ENCODE results near the gene ZDHHC3.

ZDHHC3 gene

GRCh38 chr3:44893097-44893496 lies 82.9 kb downstream of the ZDHHC3 start:
- no peak for DNase-seq (ENCODE audit: low spot score)

DNA sequence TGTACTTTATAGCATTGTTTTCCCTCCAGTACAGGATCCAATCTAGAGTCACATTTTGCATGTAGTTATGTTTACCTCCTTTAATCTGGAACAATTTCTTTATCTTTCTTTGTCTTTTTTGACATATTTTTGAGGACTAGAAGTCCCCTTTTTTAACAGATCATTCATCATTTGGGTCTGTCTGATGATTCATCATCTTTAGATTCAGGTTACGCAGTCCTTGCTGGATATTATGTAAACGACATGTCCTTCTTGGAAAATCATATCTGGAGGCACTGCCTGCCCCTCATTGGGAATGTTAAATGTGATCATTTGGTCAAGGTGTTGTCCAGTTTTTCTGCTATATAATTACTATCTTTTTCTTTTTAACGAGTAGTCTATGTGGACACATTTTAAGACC lies 83.3 kb downstream of the ZDHHC3 start:
- no peak for DNase-seq (ENCODE audit: low spot score)

DNA sequence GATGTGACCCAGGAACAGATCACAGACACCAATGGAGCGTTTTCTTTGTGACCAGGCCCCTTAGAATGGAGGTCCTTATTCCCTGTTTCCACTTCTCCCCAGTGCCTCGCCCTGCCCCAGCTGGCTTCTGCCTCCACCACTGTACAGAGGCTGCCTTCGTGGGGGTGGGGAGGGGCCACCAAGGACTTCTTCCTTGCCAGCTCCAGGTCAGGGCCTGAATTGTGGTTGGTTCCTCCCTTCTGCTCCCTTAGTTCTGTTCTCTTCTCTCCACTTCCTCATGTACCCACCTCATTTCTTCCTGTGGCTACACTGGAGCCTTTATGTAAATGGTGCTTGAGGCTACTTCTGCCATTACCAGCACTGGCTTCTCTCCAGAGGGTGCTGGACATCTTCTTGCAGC lies 85.1 kb downstream of the ZDHHC3 start:
- DNase-seq (ENCODE audit: low spot score): no peak

DNA sequence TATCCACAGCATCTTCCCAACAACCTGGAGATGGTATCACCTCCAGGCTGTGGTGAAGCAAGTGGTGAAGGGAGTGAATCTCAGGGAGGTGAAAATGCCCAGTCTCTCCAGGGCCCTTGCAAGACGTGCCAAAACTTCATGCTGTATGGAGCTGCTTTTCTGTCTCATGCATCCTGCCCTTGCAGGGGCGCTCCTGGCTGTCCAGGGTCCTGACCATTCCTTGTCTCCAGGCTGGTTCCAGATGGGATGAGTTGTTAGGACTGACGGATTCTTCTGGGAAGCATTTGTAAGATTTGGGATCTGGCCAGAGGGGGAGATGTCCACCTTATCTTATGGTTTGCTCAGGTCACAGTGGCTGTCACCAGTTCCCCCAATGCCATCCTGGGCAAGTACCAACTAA lies 85.7 kb downstream of the ZDHHC3 start:
- no peak for DNase-seq (ENCODE audit: low spot score)

DNA sequence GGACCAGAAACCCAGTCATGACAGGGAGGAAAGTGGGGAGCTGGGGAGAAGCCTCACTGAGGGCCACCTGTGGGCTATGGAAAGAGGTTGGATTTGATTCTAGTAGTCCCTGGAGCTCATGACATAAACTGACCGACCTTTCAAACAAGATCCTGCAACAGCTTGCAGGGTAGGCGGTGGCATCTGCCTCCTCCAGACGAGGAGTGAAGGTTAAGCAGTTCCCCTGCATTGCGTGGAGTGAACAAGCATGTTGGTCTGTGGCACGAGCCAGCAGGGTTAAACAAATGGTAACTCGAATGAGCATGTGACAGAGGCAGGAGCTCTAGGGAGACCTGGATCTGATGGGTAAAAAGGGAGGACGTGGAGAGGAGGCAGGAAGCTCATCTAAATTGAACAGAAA lies 88.9 kb downstream of the ZDHHC3 start:
- DNase-seq (ENCODE audit: low spot score): no peak

- no peak for DNase-seq (ENCODE audit: low spot score)
These were observed 89.4 kb downstream of the ZDHHC3 start for GRCh38 chr3:44886561-44886960.

DNA sequence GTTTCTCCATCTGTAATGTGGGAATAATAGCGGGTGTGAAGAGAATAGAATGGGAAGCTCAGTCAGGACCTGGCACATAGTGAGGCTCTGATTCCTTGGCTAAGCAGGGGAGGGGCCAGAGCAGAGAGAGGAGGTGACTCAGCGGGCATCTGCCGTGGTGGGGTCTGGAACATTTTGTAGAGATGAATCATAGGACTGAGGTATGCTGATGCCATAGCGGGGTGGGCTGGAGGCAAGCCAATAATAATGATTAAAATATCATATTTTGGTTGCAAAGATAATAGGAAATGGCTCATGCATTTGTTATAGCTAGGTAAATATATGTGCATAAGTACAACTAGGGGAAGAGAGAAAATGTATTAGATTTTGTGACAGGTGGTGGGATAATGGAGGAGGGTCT lies 90.4 kb downstream of the ZDHHC3 start:
- peak; percentile 92 for DNase-seq (ENCODE audit: low spot score)

DNA sequence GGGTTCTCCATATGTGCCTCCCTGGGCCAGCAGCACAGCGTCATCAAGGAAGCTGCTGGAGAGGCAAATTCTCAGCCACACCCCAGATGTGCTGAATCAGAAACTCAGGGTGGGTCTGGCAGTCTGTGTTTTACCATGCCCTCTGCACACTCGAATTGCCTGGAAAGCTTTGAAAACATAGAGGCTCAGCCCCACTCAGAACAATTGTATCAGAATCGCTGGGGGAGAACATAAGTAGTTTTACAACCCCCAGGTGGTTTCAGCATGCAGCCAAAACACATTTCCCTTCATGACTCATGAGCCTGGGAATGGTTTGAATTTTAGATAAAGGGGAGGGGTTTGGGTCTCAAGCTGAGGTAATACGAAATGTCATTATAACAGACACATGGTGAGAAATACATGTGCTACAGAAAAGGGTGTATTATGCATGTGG lies 92.0 kb downstream of the ZDHHC3 start:
- DNase-seq (ENCODE audit: low spot score): peak; percentile 40

DNA sequence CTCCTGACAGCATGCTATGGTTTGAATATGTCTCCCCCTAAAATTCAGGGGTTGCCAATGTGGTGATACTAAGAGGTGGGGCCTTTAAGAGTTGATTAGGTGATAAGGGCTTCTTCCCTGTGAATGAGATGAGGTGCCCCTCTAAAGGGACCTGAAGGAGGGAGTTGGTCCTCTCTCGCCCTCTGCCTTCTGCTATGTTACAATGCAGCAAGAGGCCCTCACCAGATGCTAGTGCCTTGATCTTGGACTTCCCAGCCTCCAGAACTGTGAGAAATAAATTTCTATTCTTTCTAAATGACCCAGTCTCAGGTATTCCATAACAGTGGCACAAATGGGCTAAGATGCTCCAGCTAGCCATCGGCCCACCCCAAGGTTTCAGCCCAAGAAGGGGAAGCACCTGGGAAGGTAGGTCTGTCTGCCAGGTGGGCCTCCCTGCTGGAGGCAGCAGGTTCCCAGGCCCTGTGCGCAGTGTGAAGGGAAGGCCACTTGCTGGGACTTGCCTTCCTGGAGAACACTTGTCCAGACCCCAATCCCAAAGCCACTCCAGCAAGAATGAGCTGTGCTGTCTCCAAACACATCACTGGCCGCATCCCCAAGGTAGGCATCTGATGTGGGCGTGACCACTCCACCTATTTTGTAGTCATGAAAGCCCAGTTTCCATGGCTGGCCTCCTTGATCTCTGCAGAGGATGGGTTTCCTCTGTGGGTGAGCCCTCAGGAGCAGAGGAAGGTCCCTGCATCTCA lies 92.6 kb downstream of the ZDHHC3 start:
- no peak for DNase-seq (ENCODE audit: low spot score)

DNA sequence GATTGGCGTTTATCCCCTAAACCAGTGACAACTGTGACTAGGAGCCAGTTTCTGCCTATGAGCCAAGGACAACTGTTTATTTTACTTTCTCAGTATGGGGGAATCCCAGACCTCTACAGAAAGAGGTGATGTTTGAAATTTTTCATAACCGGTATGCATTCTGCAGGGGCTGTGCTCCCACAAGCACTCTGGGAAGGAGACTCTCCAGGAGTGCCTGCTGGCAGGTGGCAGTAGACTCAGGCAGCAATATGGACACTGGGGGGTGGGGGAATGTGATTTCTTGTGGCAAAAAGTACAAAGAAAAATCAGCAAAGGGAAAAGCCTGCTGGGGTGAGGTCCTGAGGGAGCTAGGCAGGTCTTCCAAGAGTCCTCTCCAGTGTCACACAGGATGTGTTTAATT lies 95.7 kb downstream of the ZDHHC3 start:
- DNase-seq (ENCODE audit: low spot score): no peak

- DNase-seq (ENCODE audit: low spot score): no peak
These were observed 98.6 kb downstream of the ZDHHC3 start for GRCh38 chr3:44877333-44877732.

DNA sequence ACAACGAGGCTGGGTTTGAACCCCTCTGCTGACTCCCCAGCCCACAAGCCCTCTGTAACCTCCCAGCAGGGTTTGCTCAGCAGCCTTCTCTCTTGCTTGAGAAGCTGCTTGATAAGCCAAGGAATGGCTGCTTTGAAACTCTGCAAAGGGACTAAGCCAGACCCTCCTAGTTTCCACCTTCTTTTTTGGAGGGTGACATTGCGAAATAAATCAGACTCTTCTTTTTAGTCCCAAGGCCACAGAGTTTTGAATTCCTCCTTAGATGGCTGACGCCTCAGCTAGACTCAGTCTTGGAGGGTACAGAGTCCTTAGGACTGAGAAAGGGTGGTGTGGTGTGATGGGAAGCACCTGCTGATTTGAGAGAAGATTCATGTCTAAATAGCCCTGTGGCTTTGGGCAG lies 100.4 kb downstream of the ZDHHC3 start:
- DNase-seq (ENCODE audit: low spot score): no peak
